ENCODE data around the gene HRC.
"Not testable (repeated sequence)": the region's sequence is repeated elsewhere in the genome, so short reads cannot be mapped to it uniquely, and the experiment has no call there.

Gene HRC

DNA sequence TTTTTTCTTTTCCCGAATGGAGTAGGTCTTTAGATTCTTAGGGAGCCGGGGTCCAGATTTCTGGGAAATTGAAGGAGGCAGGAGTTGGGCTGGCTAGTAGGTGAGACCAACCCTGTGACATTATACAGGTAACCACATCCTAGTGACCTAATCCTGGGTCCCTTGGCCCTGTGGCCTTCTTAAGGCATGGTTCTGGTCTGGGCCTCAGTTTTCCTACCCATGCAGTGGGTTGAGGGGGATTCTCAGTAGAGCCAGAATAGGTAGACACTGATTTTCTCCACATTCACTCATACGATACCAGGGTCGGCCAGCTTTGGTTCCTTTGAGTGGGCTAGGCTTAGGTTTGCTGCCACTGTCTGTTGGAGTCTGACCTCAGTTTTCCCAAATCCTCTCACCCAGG lies 28.6 kb downstream of the HRC start:
- H3K4me1 ChIP-seq (ENCODE audit: insufficient read depth, poor library complexity, severe bottlenecking): peaks cover 8% of the 10 kb centered on the region
- no peak overlapping the region for H3K4me3 ChIP-seq (ENCODE audit: severe bottlenecking)
- ATAC-seq (ENCODE audit: low read depth): no peak
- H3K27me3 ChIP-seq (ENCODE audit: insufficient read depth, poor library complexity, severe bottlenecking): no peaks in the 10 kb centered on the region
- TF ChIP-seq, protein P1, sequence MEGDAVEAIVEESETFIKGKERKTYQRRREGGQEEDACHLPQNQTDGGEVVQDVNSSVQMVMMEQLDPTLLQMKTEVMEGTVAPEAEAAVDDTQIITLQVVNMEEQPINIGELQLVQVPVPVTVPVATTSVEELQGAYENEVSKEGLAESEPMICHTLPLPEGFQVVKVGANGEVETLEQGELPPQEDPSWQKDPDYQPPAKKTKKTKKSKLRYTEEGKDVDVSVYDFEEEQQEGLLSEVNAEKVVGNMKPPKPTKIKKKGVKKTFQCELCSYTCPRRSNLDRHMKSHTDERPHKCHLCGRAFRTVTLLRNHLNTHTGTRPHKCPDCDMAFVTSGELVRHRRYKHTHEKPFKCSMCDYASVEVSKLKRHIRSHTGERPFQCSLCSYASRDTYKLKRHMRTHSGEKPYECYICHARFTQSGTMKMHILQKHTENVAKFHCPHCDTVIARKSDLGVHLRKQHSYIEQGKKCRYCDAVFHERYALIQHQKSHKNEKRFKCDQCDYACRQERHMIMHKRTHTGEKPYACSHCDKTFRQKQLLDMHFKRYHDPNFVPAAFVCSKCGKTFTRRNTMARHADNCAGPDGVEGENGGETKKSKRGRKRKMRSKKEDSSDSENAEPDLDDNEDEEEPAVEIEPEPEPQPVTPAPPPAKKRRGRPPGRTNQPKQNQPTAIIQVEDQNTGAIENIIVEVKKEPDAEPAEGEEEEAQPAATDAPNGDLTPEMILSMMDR (IDR thresholded peaks at IDR 0.05; ENCODE audit: poor library complexity, severe bottlenecking): no peak
- DNase-seq (ENCODE audit: low spot score): no peak
- H3K9me3 ChIP-seq (ENCODE audit: severe bottlenecking): no peaks in the 10 kb centered on the region
- H3K36me3 ChIP-seq (ENCODE audit: low read depth): no peaks in the 10 kb centered on the region
- H3K27ac ChIP-seq (ENCODE audit: poor library complexity, severe bottlenecking): no peak overlapping the region

DNA sequence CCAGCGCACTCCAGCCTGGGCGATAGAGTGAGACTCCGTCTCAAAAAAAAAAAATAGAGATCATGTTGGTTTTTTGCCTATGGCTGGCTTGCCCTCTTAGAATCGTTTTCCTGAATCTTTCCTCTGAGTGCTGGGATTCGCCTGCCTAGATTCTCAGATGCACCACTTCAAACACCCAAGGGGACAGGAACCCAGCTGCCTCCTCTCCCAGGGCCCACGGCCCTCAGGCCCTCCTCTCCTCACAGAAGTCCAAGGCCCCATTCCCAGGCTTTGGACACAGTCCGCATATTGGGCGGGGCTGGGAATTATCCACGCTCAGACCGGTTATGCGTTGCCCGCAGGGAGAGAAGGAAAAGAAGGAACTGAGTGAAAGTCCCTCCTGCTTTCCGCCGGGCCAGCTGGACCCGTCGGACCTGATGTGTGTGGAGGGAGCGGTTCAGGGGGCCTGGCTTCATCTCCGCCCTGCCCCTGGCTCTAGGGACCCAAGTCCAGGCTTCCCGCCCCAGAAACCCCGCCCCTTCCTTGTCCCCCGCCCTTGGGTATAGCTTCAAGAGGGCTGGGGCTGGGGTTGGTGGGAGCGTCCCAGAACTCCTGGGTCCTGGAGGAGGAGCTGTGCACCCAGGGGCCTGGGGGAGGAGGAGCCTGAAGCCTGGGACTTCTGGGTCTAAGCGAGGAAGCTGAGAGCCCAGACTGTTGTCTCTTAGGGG lies 30.0 kb downstream of the HRC start:
- no peak for DNase-seq (ENCODE audit: low spot score)
- ATAC-seq (ENCODE audit: low read depth): no peak
- H3K9me3 ChIP-seq (ENCODE audit: severe bottlenecking): no peaks in the 10 kb centered on the region
- H3K4me1 ChIP-seq (ENCODE audit: insufficient read depth, poor library complexity, severe bottlenecking): peaks cover 8% of the 10 kb centered on the region
- TF ChIP-seq, protein P1 (IDR thresholded peaks at IDR 0.05; ENCODE audit: poor library complexity, severe bottlenecking): no peak
- no peaks in the 10 kb centered on the region for H3K36me3 ChIP-seq (ENCODE audit: low read depth)
- H3K27ac ChIP-seq (ENCODE audit: poor library complexity, severe bottlenecking): no peak overlapping the region
- H3K27me3 ChIP-seq (ENCODE audit: insufficient read depth, poor library complexity, severe bottlenecking): no peaks in the 10 kb centered on the region
- H3K4me3 ChIP-seq (ENCODE audit: severe bottlenecking): no peak overlapping the region

DNA sequence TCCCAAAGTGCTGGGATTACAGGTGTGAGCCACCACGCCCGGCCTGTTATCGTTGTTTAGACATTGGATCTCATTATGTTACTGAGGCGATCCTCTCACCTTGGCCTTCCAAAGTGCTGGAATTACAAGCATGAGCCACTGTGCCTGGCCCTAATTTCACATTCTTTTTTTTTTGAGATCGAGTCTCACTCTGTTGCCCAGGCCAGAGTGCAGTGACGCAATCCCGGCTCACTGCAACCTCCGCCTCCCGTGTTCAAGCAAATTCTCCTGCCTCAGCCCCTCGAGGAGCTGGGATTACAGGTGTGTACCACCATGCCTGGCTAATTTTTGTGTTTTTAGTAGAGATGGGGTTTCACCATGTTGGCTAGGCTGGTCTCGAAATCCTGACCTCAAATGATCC lies 31.9 kb downstream of the HRC start:
- H3K36me3 ChIP-seq (ENCODE audit: low read depth); H3K27me3 ChIP-seq (ENCODE audit: insufficient read depth, poor library complexity, severe bottlenecking); DNase-seq (ENCODE audit: low spot score); H3K27ac ChIP-seq (ENCODE audit: poor library complexity, severe bottlenecking); ATAC-seq (ENCODE audit: low read depth); H3K9me3 ChIP-seq (ENCODE audit: severe bottlenecking); H3K4me1 ChIP-seq (ENCODE audit: insufficient read depth, poor library complexity, severe bottlenecking); H3K4me3 ChIP-seq (ENCODE audit: severe bottlenecking): not testable (repeated sequence)

DNA sequence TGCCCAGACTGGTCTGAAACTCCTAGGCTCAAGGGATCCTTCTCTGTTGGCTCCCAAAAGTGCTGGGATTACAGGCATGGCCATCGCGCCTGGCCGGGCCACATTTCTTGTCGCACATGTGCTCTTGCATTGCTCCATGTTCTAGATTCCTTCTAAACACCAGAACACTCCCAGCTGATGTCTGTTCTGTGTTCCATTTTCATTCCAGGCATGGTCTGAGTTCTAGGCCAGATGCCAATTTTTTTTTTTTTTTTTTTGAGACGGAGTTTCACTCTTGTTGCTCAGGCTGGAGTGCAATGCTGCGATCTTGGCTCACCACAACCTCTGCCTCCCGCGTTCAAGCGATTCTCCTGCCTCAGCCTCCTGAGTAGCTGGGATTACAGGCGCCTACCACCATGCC lies 33.4 kb downstream of the HRC start:
- not testable (repeated sequence) for H3K27ac ChIP-seq (ENCODE audit: poor library complexity, severe bottlenecking); ATAC-seq (ENCODE audit: low read depth); H3K4me3 ChIP-seq (ENCODE audit: severe bottlenecking); H3K9me3 ChIP-seq (ENCODE audit: severe bottlenecking); H3K36me3 ChIP-seq (ENCODE audit: low read depth); H3K27me3 ChIP-seq (ENCODE audit: insufficient read depth, poor library complexity, severe bottlenecking); DNase-seq (ENCODE audit: low spot score); H3K4me1 ChIP-seq (ENCODE audit: insufficient read depth, poor library complexity, severe bottlenecking)

DNA sequence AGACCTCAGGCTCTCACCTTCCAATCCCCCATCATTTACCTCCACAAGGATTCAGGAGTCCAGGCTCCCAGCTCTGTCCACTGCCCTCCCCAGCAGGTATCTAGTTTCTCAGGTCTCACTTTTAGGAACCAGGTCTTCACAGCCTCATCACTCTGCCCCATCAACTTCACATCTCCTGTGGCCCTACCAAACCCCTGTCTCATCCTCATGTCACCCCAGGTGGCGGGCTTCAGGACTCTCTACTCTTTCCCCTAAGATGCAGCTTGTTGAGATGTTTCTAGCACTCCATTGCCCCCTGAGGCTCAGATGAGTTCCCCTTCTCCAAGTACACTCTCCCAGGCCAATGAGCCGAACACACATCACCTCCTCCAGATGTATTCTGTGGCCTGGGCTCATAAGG lies 34.3 kb downstream of the HRC start:
- no peaks in the 10 kb centered on the region for H3K9me3 ChIP-seq (ENCODE audit: severe bottlenecking)
- no peak overlapping the region for H3K4me3 ChIP-seq (ENCODE audit: severe bottlenecking)
- H3K27me3 ChIP-seq (ENCODE audit: insufficient read depth, poor library complexity, severe bottlenecking): no peaks in the 10 kb centered on the region
- ATAC-seq (ENCODE audit: low read depth) (no peak), DNase-seq (ENCODE audit: low spot score) (no peak)
- TF ChIP-seq, protein P1 (IDR thresholded peaks at IDR 0.05; ENCODE audit: poor library complexity, severe bottlenecking): no peak
- H3K36me3 ChIP-seq (ENCODE audit: low read depth): no peaks in the 10 kb centered on the region
- no peaks in the 10 kb centered on the region for H3K4me1 ChIP-seq (ENCODE audit: insufficient read depth, poor library complexity, severe bottlenecking)
- H3K27ac ChIP-seq (ENCODE audit: poor library complexity, severe bottlenecking): no peak overlapping the region

DNA sequence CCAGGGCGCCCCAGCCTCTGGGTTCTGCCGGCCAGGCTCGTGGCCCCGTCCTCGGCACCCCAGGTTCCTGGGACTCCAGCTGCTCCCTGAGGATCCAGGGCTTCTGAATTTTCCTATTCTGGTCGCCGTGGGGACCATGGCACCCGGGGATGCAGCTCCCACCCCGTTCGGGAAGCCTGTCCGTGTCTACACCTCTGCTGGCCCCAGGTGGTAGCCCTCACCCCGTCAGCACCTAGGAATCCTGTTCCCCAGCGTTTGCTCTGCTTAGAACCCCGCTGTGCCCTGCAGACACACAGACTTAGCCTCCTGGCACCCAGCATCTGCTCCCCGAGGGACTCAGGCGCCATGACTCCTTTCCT lies 34.9 kb downstream of the HRC start:
- ATAC-seq (ENCODE audit: low read depth) (no peak), DNase-seq (ENCODE audit: low spot score) (no peak)
- Histone ChIP-seq H3K4me1 (ENCODE audit: insufficient read depth, poor library complexity, severe bottlenecking) (no peaks in the 10 kb centered on the region), H3K27ac (ENCODE audit: poor library complexity, severe bottlenecking) (no peak overlapping the region), H3K27me3 (ENCODE audit: insufficient read depth, poor library complexity, severe bottlenecking) (no peaks in the 10 kb centered on the region), H3K9me3 (ENCODE audit: severe bottlenecking) (no peaks in the 10 kb centered on the region), H3K36me3 (ENCODE audit: low read depth) (no peaks in the 10 kb centered on the region), H3K4me3 (ENCODE audit: severe bottlenecking) (peak overlapping the region; percentile 55)
- TF ChIP-seq, protein P1 (IDR thresholded peaks at IDR 0.05; ENCODE audit: poor library complexity, severe bottlenecking): no peak

All from RWPE2 (cell line).